ENCODE data around the gene BCAS3.

GRCh38 chr17:60923000-60923399 lies 245.3 kb downstream of the BCAS3 start:
- TF ChIP-seq, protein P1, sequence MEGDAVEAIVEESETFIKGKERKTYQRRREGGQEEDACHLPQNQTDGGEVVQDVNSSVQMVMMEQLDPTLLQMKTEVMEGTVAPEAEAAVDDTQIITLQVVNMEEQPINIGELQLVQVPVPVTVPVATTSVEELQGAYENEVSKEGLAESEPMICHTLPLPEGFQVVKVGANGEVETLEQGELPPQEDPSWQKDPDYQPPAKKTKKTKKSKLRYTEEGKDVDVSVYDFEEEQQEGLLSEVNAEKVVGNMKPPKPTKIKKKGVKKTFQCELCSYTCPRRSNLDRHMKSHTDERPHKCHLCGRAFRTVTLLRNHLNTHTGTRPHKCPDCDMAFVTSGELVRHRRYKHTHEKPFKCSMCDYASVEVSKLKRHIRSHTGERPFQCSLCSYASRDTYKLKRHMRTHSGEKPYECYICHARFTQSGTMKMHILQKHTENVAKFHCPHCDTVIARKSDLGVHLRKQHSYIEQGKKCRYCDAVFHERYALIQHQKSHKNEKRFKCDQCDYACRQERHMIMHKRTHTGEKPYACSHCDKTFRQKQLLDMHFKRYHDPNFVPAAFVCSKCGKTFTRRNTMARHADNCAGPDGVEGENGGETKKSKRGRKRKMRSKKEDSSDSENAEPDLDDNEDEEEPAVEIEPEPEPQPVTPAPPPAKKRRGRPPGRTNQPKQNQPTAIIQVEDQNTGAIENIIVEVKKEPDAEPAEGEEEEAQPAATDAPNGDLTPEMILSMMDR (IDR thresholded peaks at IDR 0.05) = no peak
- TF ChIP-seq ZFX (IDR thresholded peaks at IDR 0.05; ENCODE audit: borderline replicate concordance) = no peak
